OCI-LY3 (cell line): Measurements from ENCODE around the gene ARMC3.

Source experiments
- EZH2phosphoT487 ChIP-seq: fragments of 200-600 bp; shearing (Covaris generic); IDR thresholded peaks from 2 replicates; pipeline ENCODE4 v1.6.1; 2018; ENCODE audit warnings: antibody characterized with exemption, mixed run types, low read depth
- TF ChIP-seq, protein P1 (sequence below): fragments of 200-600, 300-600 bp; sonication (generic); IDR thresholded peaks from 2 replicates; pipeline ENCODE4 v1.5.1; 2014; ENCODE audit warnings: antibody characterized with exemption, low read length, low read depth

GRCh38 chr10:22986771-22987542, 59.1 kb downstream of the ARMC3 start:
- TF ChIP-seq, protein P1, sequence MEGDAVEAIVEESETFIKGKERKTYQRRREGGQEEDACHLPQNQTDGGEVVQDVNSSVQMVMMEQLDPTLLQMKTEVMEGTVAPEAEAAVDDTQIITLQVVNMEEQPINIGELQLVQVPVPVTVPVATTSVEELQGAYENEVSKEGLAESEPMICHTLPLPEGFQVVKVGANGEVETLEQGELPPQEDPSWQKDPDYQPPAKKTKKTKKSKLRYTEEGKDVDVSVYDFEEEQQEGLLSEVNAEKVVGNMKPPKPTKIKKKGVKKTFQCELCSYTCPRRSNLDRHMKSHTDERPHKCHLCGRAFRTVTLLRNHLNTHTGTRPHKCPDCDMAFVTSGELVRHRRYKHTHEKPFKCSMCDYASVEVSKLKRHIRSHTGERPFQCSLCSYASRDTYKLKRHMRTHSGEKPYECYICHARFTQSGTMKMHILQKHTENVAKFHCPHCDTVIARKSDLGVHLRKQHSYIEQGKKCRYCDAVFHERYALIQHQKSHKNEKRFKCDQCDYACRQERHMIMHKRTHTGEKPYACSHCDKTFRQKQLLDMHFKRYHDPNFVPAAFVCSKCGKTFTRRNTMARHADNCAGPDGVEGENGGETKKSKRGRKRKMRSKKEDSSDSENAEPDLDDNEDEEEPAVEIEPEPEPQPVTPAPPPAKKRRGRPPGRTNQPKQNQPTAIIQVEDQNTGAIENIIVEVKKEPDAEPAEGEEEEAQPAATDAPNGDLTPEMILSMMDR: peak; percentile 59
- no peak for TF ChIP-seq EZH2phosphoT487
